ENCODE measurements around the gene PSD.

- TF ChIP-seq POLR2A (IDR thresholded peaks at IDR 0.05) = no peak
- TF ChIP-seq CTCF (IDR thresholded peaks at IDR 0.05) = no peak
Measured at GRCh38 chr10:102467971-102468438, 49.4 kb upstream of the PSD start.
